ENCODE measurements around the gene ZNF500. TPM values are rescaled to one million over a fixed set of nuclear protein-coding genes. Genes with fewer than 3 reads are reported as not detected.

Gene ZNF500
- polyA plus RNA-seq, 1 of the 3 experiments (the other 2 are of a cell fraction) = 6.3 TPM

DNA sequence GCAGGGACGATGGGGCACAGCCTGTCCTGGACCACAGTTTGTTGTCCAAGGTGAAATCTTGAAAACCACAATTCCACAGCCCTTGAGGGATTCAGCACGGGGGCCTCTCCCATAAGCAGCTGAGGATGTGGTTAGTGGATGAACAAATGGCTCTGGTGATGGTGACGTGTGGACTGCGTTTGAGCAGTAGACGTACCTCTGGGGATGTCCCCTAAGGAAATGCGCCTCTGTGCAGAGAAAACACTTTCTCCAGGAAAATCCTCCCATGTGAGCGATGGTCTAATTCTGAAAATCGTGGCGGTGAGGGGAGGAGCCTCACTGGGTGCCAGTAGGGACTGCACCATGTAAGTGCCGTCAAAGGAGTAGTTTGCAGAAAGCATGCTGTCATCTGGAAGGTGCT lies 23.9 kb upstream of the ZNF500 start (continued):
- no peak for TF ChIP-seq RFX5 (IDR thresholded peaks at IDR 0.05; ENCODE audit: low read length)
- TF ChIP-seq JUND (IDR thresholded peaks at IDR 0.05) = no peak
- no peak for TF ChIP-seq NRF1 (IDR thresholded peaks at IDR 0.05; ENCODE audit: low read depth, low read length)
- TF ChIP-seq SIN3A (IDR thresholded peaks at IDR 0.05; ENCODE audit: borderline replicate concordance, low read depth, low read length) = no peak

DNA sequence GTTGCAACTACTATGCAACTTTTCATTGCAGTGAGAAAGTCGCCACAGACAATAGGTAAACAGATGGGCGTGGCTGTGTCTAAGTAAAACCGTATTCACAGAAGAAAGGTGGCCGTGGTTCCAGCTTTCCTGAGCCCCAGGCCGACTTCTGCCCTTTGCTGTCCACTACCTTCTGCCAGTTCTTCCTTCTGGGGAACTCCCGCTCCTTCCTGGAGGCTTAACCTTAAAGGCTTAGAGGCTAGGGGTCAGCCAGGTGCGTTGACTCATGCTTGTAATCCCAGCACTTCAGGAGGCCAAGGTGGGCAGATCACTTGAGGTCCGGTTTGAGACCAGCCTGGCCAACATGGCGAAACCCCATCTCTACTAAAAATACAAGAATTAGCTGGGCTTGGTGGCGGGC lies 23.3 kb upstream of the ZNF500 start:
- no peaks in the 10 kb centered on the region for H3K9me3 ChIP-seq
- peaks cover 0 to 11% of the 10 kb centered on the region in 2 experiments; a peak in 1 of 4 replicates for H3K4me1 ChIP-seq (ENCODE audit: control insufficient read depth in 1 of 2, insufficient read depth in 2 of 2, low read depth in 1 of 2, low read length in 1 of 2)
- no peak overlapping the region for H2AFZ ChIP-seq (ENCODE audit: low read depth)
- ChIA-PET POLR2A (interaction anchor here (1.4 kb wide), 1 partner anchor 56 kb away, joined by 3 read pairs; the partner anchor contains the start of genes ANKS3 and DNAAF8), CTCF (no interaction called here)
- H3K27ac ChIP-seq (ENCODE audit: low read depth in 2 of 2, low read length in 1 of 2) = no peak overlapping the region
- no peak for DNase-seq
- TF ChIP-seq, protein P1, sequence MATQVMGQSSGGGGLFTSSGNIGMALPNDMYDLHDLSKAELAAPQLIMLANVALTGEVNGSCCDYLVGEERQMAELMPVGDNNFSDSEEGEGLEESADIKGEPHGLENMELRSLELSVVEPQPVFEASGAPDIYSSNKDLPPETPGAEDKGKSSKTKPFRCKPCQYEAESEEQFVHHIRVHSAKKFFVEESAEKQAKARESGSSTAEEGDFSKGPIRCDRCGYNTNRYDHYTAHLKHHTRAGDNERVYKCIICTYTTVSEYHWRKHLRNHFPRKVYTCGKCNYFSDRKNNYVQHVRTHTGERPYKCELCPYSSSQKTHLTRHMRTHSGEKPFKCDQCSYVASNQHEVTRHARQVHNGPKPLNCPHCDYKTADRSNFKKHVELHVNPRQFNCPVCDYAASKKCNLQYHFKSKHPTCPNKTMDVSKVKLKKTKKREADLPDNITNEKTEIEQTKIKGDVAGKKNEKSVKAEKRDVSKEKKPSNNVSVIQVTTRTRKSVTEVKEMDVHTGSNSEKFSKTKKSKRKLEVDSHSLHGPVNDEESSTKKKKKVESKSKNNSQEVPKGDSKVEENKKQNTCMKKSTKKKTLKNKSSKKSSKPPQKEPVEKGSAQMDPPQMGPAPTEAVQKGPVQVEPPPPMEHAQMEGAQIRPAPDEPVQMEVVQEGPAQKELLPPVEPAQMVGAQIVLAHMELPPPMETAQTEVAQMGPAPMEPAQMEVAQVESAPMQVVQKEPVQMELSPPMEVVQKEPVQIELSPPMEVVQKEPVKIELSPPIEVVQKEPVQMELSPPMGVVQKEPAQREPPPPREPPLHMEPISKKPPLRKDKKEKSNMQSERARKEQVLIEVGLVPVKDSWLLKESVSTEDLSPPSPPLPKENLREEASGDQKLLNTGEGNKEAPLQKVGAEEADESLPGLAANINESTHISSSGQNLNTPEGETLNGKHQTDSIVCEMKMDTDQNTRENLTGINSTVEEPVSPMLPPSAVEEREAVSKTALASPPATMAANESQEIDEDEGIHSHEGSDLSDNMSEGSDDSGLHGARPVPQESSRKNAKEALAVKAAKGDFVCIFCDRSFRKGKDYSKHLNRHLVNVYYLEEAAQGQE (IDR thresholded peaks at IDR 0.05; ENCODE audit: low read depth, low read length) = no peak
- TF ChIP-seq FOXM1 (IDR thresholded peaks at IDR 0.05; ENCODE audit: low read depth) (no peak), RXRA (IDR thresholded peaks at IDR 0.05; ENCODE audit: borderline replicate concordance, low read depth) (no peak), ELF1 (IDR thresholded peaks at IDR 0.05) (no peak), JUND (IDR thresholded peaks at IDR 0.05) (no peak), NRF1 (IDR thresholded peaks at IDR 0.05; ENCODE audit: low read depth, low read length) (no peak), MXI1 (IDR thresholded peaks at IDR 0.05; ENCODE audit: low read depth, low read length) (no peak), GABPA (IDR thresholded peaks at IDR 0.05; ENCODE audit: low read depth) (no peak), FOSL2 (IDR thresholded peaks at IDR 0.05; ENCODE audit: borderline replicate concordance, low read depth) (no peak), EP300 (IDR thresholded peaks at IDR 0.05; ENCODE audit: borderline replicate concordance in 1 of 2, low read depth in 1 of 2, low read length in 1 of 2) (no peak), GATA2 (CRISPR knock-in tag; IDR thresholded peaks at IDR 0.05) (no peak), SMC3 (IDR thresholded peaks at IDR 0.05; ENCODE audit: low read depth, low read length) (no peak), FOXJ3 (CRISPR knock-in tag; IDR thresholded peaks at IDR 0.05) (no peak), EZH2phosphoT487 (IDR thresholded peaks at IDR 0.05; ENCODE audit: borderline replicate concordance, low read depth) (no peak), RCOR1 (IDR thresholded peaks at IDR 0.05; ENCODE audit: low read length) (no peak)
- TF ChIP-seq, protein P2, sequence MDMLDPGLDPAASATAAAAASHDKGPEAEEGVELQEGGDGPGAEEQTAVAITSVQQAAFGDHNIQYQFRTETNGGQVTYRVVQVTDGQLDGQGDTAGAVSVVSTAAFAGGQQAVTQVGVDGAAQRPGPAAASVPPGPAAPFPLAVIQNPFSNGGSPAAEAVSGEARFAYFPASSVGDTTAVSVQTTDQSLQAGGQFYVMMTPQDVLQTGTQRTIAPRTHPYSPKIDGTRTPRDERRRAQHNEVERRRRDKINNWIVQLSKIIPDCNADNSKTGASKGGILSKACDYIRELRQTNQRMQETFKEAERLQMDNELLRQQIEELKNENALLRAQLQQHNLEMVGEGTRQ (IDR thresholded peaks at IDR 0.05; ENCODE audit: borderline replicate concordance, low read depth, low read length) = no peak
- TF ChIP-seq, protein P3, sequence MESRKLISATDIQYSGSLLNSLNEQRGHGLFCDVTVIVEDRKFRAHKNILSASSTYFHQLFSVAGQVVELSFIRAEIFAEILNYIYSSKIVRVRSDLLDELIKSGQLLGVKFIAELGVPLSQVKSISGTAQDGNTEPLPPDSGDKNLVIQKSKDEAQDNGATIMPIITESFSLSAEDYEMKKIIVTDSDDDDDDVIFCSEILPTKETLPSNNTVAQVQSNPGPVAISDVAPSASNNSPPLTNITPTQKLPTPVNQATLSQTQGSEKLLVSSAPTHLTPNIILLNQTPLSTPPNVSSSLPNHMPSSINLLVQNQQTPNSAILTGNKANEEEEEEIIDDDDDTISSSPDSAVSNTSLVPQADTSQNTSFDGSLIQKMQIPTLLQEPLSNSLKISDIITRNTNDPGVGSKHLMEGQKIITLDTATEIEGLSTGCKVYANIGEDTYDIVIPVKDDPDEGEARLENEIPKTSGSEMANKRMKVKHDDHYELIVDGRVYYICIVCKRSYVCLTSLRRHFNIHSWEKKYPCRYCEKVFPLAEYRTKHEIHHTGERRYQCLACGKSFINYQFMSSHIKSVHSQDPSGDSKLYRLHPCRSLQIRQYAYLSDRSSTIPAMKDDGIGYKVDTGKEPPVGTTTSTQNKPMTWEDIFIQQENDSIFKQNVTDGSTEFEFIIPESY (IDR thresholded peaks at IDR 0.05; ENCODE audit: borderline replicate concordance, low read depth) = no peak
- no peak overlapping the region for H3K9ac ChIP-seq
- H3K36me3 ChIP-seq (replicated peaks in 1 of 2; ENCODE audit: control insufficient read depth in 1 of 2, insufficient read depth in 2 of 2, low read length in 1 of 2) = no peaks in the 10 kb centered on the region
- no peaks in the 10 kb centered on the region for H3F3A ChIP-seq (replicated peaks; ENCODE audit: insufficient read depth)
- H4K20me1 ChIP-seq (ENCODE audit: insufficient read depth) = no peaks in the 10 kb centered on the region
- no peaks in the 10 kb centered on the region for H3K27me3 ChIP-seq (ENCODE audit: insufficient read depth)
- no peaks in the 10 kb centered on the region for H3K79me2 ChIP-seq (ENCODE audit: insufficient read depth)
- H3K9me2 ChIP-seq = no peaks in the 10 kb centered on the region
- 80% methylated on average over 10 of the region's 10 CpGs for WGBS (ENCODE audit: low lambda C conversion rate)
- no peak overlapping the region for H3K4me2 ChIP-seq
- H3K4me3 ChIP-seq (ENCODE audit: low read depth in 2 of 2, low read length in 1 of 2) = no peak overlapping the region

All from SK-N-SH (cell line).